Activated CD4-positive, alpha-beta memory T cell treated with anti-CD3 and anti-CD28 coated beads, Interleukin-2, amount 10 ng/mL, durations not matched to agents 7 days and 5 days (primary cell): Measurements from ENCODE around the gene HSP90AB1. TPM values are rescaled to one million over a fixed set of nuclear protein-coding genes. Genes with fewer than 3 reads are reported as not detected.

Experiments
- CTCF ChIA-PET: fragments of 350-600 bp; sonication (Branson Sonifier 250); formaldehyde crosslinking; loops from one replicate; lab custom pipeline; 2021; ENCODE audit warnings: antibody characterized with exemption, inconsistent platforms; lab: Charles Lee
- POLR2A ChIA-PET: fragments of 350-600 bp; sonication (Branson Sonifier 250); formaldehyde crosslinking; loops from one replicate; lab custom pipeline; 2021; ENCODE audit warnings: antibody characterized with exemption; lab: Charles Lee
- DNase-seq: peaks from one replicate; pipeline ENCODE4 v3.0.0-alpha.2; 2020
- H3K27ac Mint-ChIP-seq: one replicate; pipeline ENCODE4 v1.8.0; 2021; ENCODE audit warnings: mild to moderate bottlenecking, mixed read lengths
- H3K27me3 Mint-ChIP-seq: one replicate; pipeline ENCODE4 v1.8.0; 2021; ENCODE audit warnings: mixed read lengths
- H3K36me3 Mint-ChIP-seq: one replicate; pipeline ENCODE4 v1.8.0; 2021; ENCODE audit warnings: low read depth, mixed read lengths
- H3K4me1 Mint-ChIP-seq: one replicate; pipeline ENCODE4 v1.8.0; 2021; ENCODE audit warnings: mixed read lengths
- H3K4me3 Mint-ChIP-seq: one replicate; pipeline ENCODE4 v1.8.0; 2021; ENCODE audit warnings: mild to moderate bottlenecking, mixed read lengths
- H3K9me3 Mint-ChIP-seq: one replicate; pipeline ENCODE4 v1.8.0; 2021; ENCODE audit warnings: mixed read lengths
- total RNA-seq, 2 experiments: library from RNA; stranded (reverse); gene quantifications; one replicate each; pipeline ENCODE4 v1.2.3, GENCODE V29; 2021

The HSP90AB1 gene
- 100 to 1,000 TPM; 478 to 479 TPM for total RNA-seq

DNA sequence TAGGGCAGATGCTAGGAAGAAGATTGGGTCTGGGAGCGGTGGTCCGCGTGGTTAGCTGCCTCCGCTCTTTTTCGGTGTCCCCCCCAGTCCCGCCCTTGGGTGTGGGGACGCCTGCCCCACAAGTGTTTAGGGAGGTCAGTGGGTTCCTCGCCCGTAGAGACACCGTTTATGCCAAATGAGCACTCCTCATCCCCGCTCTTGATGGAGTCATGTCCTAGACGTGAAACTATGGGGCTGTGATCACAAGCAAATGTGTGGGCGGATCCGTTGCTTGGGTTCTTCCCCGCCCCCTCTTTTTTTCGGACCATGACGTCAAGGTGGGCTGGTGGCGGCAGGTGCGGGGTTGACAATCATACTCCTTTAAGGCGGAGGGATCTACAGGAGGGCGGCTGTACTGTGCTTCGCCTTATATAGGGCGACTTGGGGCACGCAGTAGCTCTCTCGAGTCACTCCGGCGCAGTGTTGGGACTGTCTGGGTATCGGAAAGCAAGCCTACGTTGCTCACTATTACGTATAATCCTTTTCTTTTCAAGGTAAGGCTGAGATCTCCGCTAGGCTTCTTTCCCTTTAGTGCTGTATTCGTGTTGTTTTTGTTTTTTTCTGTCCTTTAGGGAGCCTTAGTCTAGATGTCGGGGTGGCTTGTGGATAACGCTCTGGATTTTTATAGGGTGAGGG is at the start of gene HSP90AB1:
Gene HSP90AB1, plus strand, starts transcription at position 439 of the 675 bp plus-strand sequence. CDS start 1,529 bp downstream, outside the sequence.
- ChIA-PET POLR2A (interaction anchor here (0.5 to 6.0 kb wide), 28 partner anchors 8 to 1129 kb away, joined by 3 to 136 read pairs (median 5); partner anchors contain the start of genes AARS2, CDC5L, GTPBP2 and MRPL14), CTCF (interaction anchor here (0.6 to 4.6 kb wide), 7 partner anchors 9 to 1362 kb away, joined by 3 to 32 read pairs (median 12); partner anchors contain the start of genes SLC29A1 and SLC35B2)
- Mint-ChIP-seq H3K9me3 (no peaks in the 10 kb centered on the region), H3K27me3 (no peaks in the 10 kb centered on the region), H3K36me3 (peaks cover 50% of the 10 kb centered on the region), H3K4me3 (peak within 1 kb of the TSS; percentile 99), H3K4me1 (peaks cover 49% of the 10 kb centered on the region), H3K27ac (peak within 1 kb of the TSS; percentile 97)
- peak; percentile 98 for DNase-seq

DNA sequence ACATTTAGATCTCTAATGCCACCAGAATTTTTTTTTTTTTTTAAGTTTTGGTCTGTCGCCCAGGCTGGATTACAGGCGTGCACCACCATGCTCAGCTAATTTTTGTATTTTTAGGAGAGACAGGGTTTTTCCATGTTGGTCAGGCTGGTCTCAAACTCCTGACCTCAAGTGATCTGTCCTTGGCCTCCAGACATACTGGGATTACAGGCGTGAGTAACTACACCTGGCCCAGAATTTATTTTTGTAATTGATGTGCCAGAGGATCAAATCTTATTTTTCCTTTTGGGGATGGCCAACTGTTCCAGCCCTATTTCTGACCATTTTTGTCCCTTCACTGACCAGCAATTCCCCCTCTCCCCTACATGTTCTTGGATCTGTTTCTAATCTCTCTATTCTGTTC is 48.2 kb upstream of the HSP90AB1 start:
- no peaks in the 10 kb centered on the region for H3K9me3 Mint-ChIP-seq
- no peaks in the 10 kb centered on the region for H3K27me3 Mint-ChIP-seq
- no peaks in the 10 kb centered on the region for H3K36me3 Mint-ChIP-seq
- no peak overlapping the region for H3K4me3 Mint-ChIP-seq
- DNase-seq = no peak
- H3K27ac Mint-ChIP-seq = no peak overlapping the region
- ChIA-PET POLR2A (no interaction called here), CTCF (no interaction called here)
- no peaks in the 10 kb centered on the region for H3K4me1 Mint-ChIP-seq

DNA sequence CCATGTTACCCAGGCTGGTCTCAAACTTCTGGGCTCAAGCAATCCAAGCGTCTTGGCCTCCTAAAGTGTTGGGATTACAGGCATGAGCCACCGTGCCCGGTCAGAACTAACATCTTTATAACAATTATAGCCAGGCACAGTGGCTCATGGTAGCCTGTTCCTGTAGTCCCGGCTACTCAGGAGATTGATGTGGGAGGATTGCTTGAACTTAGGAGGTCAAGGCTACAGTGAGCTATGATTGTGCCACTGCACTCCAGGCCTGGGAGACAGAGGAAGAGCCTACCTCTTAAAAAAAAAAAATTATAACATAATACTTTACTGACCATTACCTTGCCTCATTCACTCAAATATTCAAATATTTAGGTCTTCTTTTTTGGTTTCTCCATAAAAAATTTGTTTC is 47.0 kb upstream of the HSP90AB1 start:
- no peak overlapping the region for H3K27ac Mint-ChIP-seq
- no peak overlapping the region for H3K4me3 Mint-ChIP-seq
- no peaks in the 10 kb centered on the region for H3K9me3 Mint-ChIP-seq
- H3K4me1 Mint-ChIP-seq = no peaks in the 10 kb centered on the region
- ChIA-PET CTCF (no interaction called here), POLR2A (no interaction called here)
- no peaks in the 10 kb centered on the region for H3K36me3 Mint-ChIP-seq
- DNase-seq = no peak
- peaks cover 1% of the 10 kb centered on the region for H3K27me3 Mint-ChIP-seq

DNA sequence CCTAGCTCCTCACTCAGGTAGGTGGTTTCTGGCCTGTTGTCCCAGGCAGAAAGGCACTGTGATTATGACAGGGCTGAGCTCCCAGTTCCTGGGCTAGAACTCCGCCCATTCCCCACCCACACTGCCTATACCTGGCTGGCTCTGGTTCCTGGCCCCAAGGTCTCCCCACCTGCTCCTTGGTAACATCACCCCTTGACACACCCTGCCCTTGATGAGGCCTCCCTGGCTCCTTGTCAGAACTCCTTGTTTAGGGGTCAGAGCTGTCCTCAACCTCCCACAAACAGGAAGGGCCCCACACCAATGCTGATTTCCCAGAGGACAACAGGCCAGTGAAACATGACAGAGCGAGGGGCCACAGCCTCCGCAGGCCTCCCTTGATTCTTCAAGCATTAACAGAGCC is 45.7 kb upstream of the HSP90AB1 start:
- Mint-ChIP-seq H3K27ac (no peak overlapping the region), H3K36me3 (no peaks in the 10 kb centered on the region), H3K27me3 (peaks cover 1% of the 10 kb centered on the region), H3K4me1 (no peaks in the 10 kb centered on the region), H3K4me3 (no peak overlapping the region), H3K9me3 (no peaks in the 10 kb centered on the region)
- ChIA-PET POLR2A (no interaction called here), CTCF (interaction anchor here (0.8 kb wide), 1 partner anchor 105 kb away, joined by 3 read pairs; no protein-coding TSS in a partner anchor)
- DNase-seq = no peak

DNA sequence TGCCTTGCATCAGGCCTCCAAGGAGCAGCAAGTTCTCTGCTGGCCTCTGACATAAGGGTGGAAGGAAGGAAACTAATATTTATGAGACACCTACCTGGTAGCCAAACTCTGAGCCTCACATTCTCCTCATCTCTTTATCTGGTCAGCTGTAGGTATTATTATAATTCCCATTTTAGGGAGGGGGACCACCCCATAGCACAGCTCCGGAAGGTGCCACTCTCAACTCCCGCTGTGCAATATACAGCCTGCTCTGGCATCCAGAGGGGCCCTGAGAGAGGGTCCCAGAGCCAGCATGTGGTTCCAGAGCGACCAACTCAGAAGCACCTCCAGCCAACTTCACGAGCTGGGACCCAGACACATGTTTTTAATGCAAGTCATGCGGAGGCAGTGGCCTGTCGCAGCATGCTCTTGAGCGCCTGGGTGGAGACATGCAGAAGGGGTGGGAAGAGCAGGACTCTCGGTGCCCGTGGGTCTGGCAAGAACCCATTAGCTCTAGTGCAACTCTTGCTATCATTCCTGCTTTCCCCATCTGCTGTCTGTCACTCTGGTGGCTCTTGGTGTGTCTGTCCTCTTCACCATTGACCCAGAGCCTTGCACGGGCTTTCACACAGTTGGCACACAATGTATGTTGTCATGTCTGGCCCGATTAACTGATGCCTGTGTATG is 45.1 kb upstream of the HSP90AB1 start:
- Mint-ChIP-seq H3K4me3 (no peak overlapping the region), H3K9me3 (no peaks in the 10 kb centered on the region), H3K27ac (no peak overlapping the region), H3K4me1 (no peaks in the 10 kb centered on the region), H3K27me3 (peaks cover 1% of the 10 kb centered on the region), H3K36me3 (no peaks in the 10 kb centered on the region)
- CTCF ChIA-PET = no interaction called here
- POLR2A ChIA-PET = no interaction called here
- DNase-seq = no peak

DNA sequence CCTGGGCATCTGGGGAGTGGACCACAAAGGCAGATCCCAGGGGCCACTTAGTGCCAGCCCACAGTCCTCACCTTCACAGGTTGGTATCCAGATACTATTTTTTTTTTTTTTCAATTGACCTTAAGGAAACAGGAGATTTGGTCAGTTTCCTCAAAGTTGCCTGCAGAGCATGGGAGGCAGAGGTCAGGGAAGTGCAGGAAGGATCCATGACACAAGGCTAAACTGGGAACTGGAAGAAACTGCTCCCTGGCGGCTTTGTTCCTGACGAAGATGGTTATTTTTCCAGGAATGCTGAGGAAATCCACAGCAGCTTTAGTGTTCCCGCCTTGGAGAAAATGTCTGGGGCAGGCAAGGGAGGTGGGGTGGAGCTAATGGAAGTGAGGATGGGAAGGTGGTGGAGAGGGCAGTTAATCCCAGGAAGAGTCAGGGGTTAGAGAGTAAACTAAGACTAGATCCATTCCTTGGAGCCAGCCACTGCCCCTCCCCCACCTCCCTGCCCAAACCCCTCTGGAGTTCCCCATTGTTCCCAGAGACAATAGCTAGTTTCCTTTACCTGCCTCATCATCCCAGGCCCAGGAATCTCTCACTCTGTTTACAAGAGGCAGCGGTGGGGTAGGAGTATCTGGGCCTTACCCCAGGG is 44.4 kb upstream of the HSP90AB1 start:
- Mint-ChIP-seq H3K27me3 (peaks cover 1% of the 10 kb centered on the region), H3K4me1 (no peaks in the 10 kb centered on the region), H3K4me3 (no peak overlapping the region), H3K36me3 (no peaks in the 10 kb centered on the region), H3K9me3 (no peaks in the 10 kb centered on the region), H3K27ac (no peak overlapping the region)
- no peak for DNase-seq
- CTCF ChIA-PET = no interaction called here
- POLR2A ChIA-PET = no interaction called here

DNA sequence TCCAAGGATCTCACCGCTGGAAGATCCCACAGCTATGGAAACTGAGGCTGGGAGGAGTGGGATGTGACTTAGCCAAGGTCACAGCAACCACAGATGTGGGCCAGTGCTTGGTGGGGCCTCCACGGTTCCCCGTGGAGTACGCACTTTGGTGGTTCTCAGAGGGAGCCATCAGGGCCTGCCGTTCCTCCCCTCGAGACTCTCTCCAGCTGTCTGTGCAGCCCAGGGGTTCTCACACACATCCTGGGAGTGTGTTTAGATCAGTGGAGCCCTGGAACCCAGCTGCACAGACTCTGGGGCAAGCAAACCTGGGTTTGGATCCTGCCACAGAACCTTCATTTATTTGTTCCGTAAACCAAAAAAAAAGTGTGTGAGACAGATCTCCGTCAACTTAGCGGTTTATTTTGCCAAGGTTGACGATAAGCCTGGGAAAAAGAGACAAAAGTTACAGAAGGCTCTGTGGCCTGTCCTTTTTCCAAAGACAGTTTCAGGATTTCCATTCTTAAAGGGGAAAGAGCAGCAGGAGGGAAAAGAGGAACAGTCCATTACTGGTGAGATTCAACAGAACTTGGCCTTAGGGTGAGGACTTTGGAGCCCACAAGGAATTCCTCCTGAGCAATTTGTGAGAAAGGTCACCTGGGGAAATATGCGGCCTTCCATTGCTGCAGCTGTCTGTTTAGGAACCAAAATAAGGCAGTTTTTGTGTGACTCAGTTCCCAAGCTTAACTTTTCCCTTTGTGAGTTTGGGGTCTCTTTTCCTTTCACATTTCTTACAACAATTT is 43.7 kb upstream of the HSP90AB1 start:
- no peak overlapping the region for H3K4me3 Mint-ChIP-seq
- no peaks in the 10 kb centered on the region for H3K36me3 Mint-ChIP-seq
- DNase-seq = no peak
- POLR2A ChIA-PET = no interaction called here
- H3K27me3 Mint-ChIP-seq = peaks cover 1% of the 10 kb centered on the region
- CTCF ChIA-PET = no interaction called here
- H3K4me1 Mint-ChIP-seq = no peaks in the 10 kb centered on the region
- no peaks in the 10 kb centered on the region for H3K9me3 Mint-ChIP-seq
- no peak overlapping the region for H3K27ac Mint-ChIP-seq

DNA sequence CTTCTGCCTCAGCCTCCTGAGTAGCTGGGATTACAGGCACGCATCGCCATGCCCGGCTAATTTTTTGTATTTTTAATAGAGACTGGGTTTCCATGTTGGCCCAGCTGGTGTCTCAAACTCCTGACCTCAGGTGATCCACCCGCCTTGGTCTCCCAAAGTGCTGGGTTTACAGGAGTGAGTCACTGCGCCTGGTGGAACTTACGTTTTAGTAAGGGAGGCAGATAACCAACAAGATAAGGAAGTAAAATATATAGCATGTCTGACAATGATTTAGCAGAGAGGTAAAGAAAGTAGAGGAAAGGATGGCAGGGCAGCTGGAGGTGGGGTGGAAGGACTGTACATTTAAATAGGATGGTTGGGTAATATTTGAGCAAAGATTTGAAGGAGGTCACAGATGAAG is 42.9 kb upstream of the HSP90AB1 start:
- no peaks in the 10 kb centered on the region for H3K9me3 Mint-ChIP-seq
- ChIA-PET POLR2A (no interaction called here), CTCF (no interaction called here)
- H3K36me3 Mint-ChIP-seq = no peaks in the 10 kb centered on the region
- no peaks in the 10 kb centered on the region for H3K4me1 Mint-ChIP-seq
- no peak overlapping the region for H3K4me3 Mint-ChIP-seq
- H3K27ac Mint-ChIP-seq = no peak overlapping the region
- H3K27me3 Mint-ChIP-seq = peaks cover 1% of the 10 kb centered on the region
- no peak for DNase-seq

DNA sequence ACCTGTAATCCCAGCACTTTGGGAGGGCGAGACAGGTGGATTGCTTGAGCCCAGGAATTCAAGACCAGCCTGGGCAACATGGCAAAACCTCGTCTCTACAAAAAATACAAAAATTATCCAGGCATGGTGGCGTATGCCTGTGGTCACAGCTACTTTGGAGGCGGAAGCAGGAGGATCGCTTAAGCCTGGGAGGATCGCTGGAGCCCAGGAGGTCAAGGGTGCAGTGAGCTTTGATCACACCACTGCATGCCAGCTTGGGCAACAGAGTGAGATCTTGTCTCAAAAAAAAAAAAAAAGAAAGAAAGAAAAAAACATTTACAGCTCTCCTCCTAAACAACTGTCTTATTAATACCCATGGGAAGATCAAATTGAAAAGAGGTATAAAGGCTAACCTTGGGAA is 38.9 kb upstream of the HSP90AB1 start:
- CTCF ChIA-PET = no interaction called here
- H3K9me3 Mint-ChIP-seq = no peaks in the 10 kb centered on the region
- no peak overlapping the region for H3K27ac Mint-ChIP-seq
- H3K27me3 Mint-ChIP-seq = peaks cover 5% of the 10 kb centered on the region
- H3K36me3 Mint-ChIP-seq = no peaks in the 10 kb centered on the region
- POLR2A ChIA-PET = no interaction called here
- no peak for DNase-seq
- no peaks in the 10 kb centered on the region for H3K4me1 Mint-ChIP-seq
- H3K4me3 Mint-ChIP-seq = no peak overlapping the region

DNA sequence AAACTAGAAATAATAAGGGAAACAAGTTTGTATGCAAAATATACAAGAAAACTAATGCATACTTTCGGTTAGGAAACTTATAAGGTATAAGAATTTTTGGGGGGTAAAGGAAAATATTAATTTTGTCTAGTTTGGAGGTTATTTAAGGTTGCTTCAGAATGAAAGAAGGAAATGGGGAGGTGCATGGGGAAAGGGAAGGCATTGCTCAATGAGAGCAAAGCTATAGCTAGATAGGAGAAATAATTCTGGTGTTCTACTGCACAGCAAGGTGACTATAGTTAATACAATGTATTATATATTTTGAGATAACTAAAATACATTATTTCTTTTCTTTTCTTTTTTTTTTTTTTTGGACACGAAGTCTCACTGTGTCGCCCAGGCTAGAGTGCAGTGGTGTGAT is 35.6 kb upstream of the HSP90AB1 start:
- H3K27me3 Mint-ChIP-seq = peaks cover 11% of the 10 kb centered on the region
- no peak overlapping the region for H3K27ac Mint-ChIP-seq
- DNase-seq = no peak
- H3K4me3 Mint-ChIP-seq = no peak overlapping the region
- ChIA-PET POLR2A (no interaction called here), CTCF (interaction anchor here (0.6 kb wide), 1 partner anchor 118 kb away, joined by 3 read pairs; no protein-coding TSS in a partner anchor)
- no peaks in the 10 kb centered on the region for H3K36me3 Mint-ChIP-seq
- no peaks in the 10 kb centered on the region for H3K4me1 Mint-ChIP-seq
- H3K9me3 Mint-ChIP-seq = no peaks in the 10 kb centered on the region

DNA sequence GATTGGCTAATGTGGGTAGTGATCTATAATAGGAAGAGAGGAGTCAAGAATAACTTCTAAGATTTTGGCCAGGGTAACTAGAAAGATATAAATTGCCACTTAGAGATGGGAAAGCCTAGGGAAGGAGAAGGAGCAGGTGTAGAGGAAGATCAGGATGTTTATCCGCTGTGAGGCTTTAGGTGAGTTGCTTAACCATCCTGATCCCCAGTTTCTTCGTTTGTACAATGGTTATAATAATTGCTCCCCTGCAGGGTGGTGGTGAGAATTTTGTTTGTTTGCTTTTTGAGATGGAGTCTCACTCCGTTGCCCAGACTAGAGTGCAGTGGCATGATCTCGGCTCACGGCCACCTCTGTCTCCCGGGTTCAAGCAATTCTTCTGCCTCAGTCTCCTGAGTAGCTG is 32.6 kb upstream of the HSP90AB1 start:
- Mint-ChIP-seq H3K27me3 (peaks cover 26% of the 10 kb centered on the region), H3K4me1 (peaks cover 6% of the 10 kb centered on the region), H3K9me3 (no peaks in the 10 kb centered on the region), H3K4me3 (no peak overlapping the region), H3K36me3 (no peaks in the 10 kb centered on the region), H3K27ac (no peak overlapping the region)
- POLR2A ChIA-PET = interaction anchor here (0.6 to 0.9 kb wide), 2 partner anchors 12 to 85 kb away, joined by 3 to 5 read pairs; no protein-coding TSS in a partner anchor
- CTCF ChIA-PET = no interaction called here
- DNase-seq = no peak

DNA sequence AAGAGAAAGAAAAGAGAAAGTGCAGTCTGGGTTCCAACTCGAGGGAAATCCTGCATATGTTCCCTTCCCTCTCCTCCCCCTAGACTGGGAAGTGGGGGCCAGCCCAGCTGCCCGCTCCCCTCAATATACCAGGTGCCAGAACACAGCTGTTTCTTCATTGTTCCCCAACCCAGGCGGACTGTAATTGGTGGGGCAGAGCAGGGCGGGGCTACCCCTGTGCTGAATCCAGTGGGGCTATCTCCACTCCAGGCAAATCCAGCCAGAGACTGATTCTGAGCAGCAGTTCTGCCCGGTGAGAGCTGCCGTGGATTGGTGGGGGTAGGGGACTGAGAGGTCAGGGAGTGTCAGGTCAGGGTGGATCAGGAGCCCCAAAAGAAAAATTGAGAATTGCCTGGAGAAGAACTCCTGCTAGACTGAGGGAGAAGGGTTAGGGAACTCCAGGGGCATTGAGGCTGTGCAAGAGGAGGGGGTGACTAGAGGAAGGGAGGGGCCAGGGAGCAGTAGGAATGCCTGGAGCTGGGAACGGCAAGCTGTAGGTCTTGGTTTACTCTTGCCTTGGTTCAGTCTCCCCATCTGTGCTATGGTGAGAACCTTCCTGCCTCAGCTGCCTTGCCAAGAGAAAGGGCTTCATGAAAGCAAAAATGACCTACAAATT is 30.1 kb upstream of the HSP90AB1 start, which contains the start of gene MYMX:
Gene MYMX, plus strand, starts transcription at position 250 of the 655 bp plus-strand sequence. CDS start 546 bp downstream, outside the sequence.
- H3K4me1 Mint-ChIP-seq = peaks cover 18% of the 10 kb centered on the region
- no peak for DNase-seq
- no peaks in the 10 kb centered on the region for H3K9me3 Mint-ChIP-seq
- CTCF ChIA-PET = no interaction called here
- H3K27me3 Mint-ChIP-seq = peaks cover 22% of the 10 kb centered on the region
- POLR2A ChIA-PET = interaction anchor here (1.1 kb wide), 1 partner anchor 30 kb away, joined by 3 read pairs; the partner anchor contains the start of gene HSP90AB1
- H3K36me3 Mint-ChIP-seq = no peaks in the 10 kb centered on the region
- no peak within 1 kb of the TSS for H3K4me3 Mint-ChIP-seq
- H3K27ac Mint-ChIP-seq = no peak within 1 kb of the TSS
